H1 (cell line): ENCODE data around the gene UBASH3A. TPM values are rescaled to one million over a fixed set of nuclear protein-coding genes. Genes with fewer than 3 reads are reported as not detected.

ENCODE experiments used
- CTCF ChIA-PET: fragments of 300-600 bp; sonication (Branson Sonifier 250); formaldehyde crosslinking; loops from one replicate; lab custom pipeline; 2021; ENCODE audit not compliant: partially characterized antibody; lab: Charles Lee
- POLR2A ChIA-PET: fragments of 300-600 bp; sonication (Branson Sonifier 250); formaldehyde crosslinking; loops from one replicate; lab custom pipeline; 2021; ENCODE audit warnings: inconsistent platforms; ENCODE audit not compliant: partially characterized antibody; lab: Charles Lee
- DNase-seq, 2 experiments: peaks; one replicate each; pipeline versions ENCODE4 v3.0.0 to v3.0.0-alpha.2; 2010 to 2022; ENCODE audit warnings: low spot score in 2 of 2, low read depth in 1 of 2, mixed read lengths in 1 of 2
- FAIRE-seq: peaks from 2 replicates; lab custom pipeline; 2011; peaks lifted over from hg19 to GRCh38; lab: Jason Lieb, UNC
- H2AFZ ChIP-seq: 2 replicates; pipeline ENCODE4 v1.8.1; 2012; ENCODE audit warnings: low read length, inconsistent platforms
- H2AK5ac ChIP-seq: 2 replicates; pipeline ENCODE4 v1.6.1; 2013; ENCODE audit warnings: low read depth, low read length
- H2BK120ac ChIP-seq: replicated peaks from 2 replicates; pipeline ENCODE3; 2013; ENCODE audit warnings: low read depth, low read length, inconsistent platforms
- H2BK12ac ChIP-seq: 2 replicates; pipeline ENCODE4 v1.6.1; 2013; ENCODE audit warnings: low read depth, low read length
- H2BK15ac ChIP-seq: 2 replicates; pipeline ENCODE4 v1.6.1; 2013; ENCODE audit warnings: low read length
- H2BK20ac ChIP-seq: 2 replicates; pipeline ENCODE4 v1.6.1; 2013; ENCODE audit warnings: low read length
- H2BK5ac ChIP-seq: 2 replicates; pipeline ENCODE4 v1.6.1; 2013; ENCODE audit warnings: low read depth, low read length
- H3K14ac ChIP-seq: 2 replicates; pipeline ENCODE4 v1.6.1; 2013; ENCODE audit warnings: inconsistent platforms; ENCODE audit not compliant: insufficient read length
- H3K18ac ChIP-seq: 2 replicates; pipeline ENCODE4 v1.6.1; 2013; ENCODE audit warnings: low read length; ENCODE audit errors: extremely low read depth
- H3K23ac ChIP-seq: 2 replicates; pipeline ENCODE4 v1.6.1; 2013; ENCODE audit warnings: inconsistent platforms; ENCODE audit not compliant: insufficient read length
- H3K23me2 ChIP-seq: 2 replicates; pipeline ENCODE4 v1.6.1; 2013; ENCODE audit warnings: low read depth, low read length
- H3K27ac ChIP-seq: 2 replicates; pipeline ENCODE4 v1.6.1; 2011; ENCODE audit warnings: low read depth, low read length, inconsistent platforms
- H3K27me3 ChIP-seq, 4 experiments: replicated peaks in 1 of 4; 1 replicate in 1 of 4; 2 replicates in 3 of 4; pipeline versions ENCODE4 v1.6.1 to v1.8.1; 2011 to 2013; ENCODE audit warnings: low read length in 3 of 4, mild to moderate bottlenecking in 3 of 4, inconsistent platforms in 2 of 4, mixed read lengths in 2 of 4, moderate library complexity in 1 of 4; ENCODE audit not compliant: control insufficient read depth in 3 of 4, insufficient read depth in 3 of 4; ENCODE audit errors: extremely low read depth in 1 of 4
- H3K36me3 ChIP-seq, 4 experiments: 2 replicates each; pipeline versions ENCODE4 v1.6.1 to v1.8.1; 2011 to 2013; ENCODE audit warnings: mild to moderate bottlenecking in 4 of 4, low read length in 3 of 4, moderate library complexity in 2 of 4, control low read depth in 1 of 4, inconsistent platforms in 1 of 4; ENCODE audit not compliant: insufficient read depth in 4 of 4, control insufficient read depth in 2 of 4
- H3K4ac ChIP-seq: replicated peaks from 2 replicates; pipeline ENCODE3; 2013; ENCODE audit warnings: low read length, low read depth, mixed read lengths, inconsistent platforms; ENCODE audit not compliant: insufficient read length
- H3K4me1 ChIP-seq, 4 experiments: replicated peaks in 1 of 4; 1 replicate in 1 of 4; 2 replicates in 3 of 4; pipeline versions ENCODE4 v1.6.1 to v1.8.1; 2011 to 2013; ENCODE audit warnings: low read length in 3 of 4, inconsistent platforms in 2 of 4, mixed read lengths in 1 of 4; ENCODE audit not compliant: insufficient read depth in 4 of 4, control insufficient read depth in 3 of 4
- H3K4me2 ChIP-seq, 2 experiments: 2 replicates each; pipeline versions ENCODE4 v1.6.1 to v1.8.1; 2011 to 2013; ENCODE audit warnings: low read depth in 2 of 2, low read length in 2 of 2, control low read depth in 1 of 2, inconsistent platforms in 1 of 2, mild to moderate bottlenecking in 1 of 2; ENCODE audit not compliant: insufficient read depth in 1 of 2
- H3K4me3 ChIP-seq, 4 experiments: fragments of 200-600, 300-600 bp in 1 of 4; sonication (generic), shearing (Covaris generic), sonication (Bioruptor Twin) in 1 of 4; 2 replicates each; pipeline versions ENCODE4 v1.5.1 to v1.8.1; 2011 to 2016; ENCODE audit warnings: low read length in 4 of 4, low read depth in 3 of 4, control low read depth in 2 of 4, inconsistent platforms in 2 of 4, mild to moderate bottlenecking in 2 of 4, mixed read lengths in 1 of 4, moderate library complexity in 1 of 4; ENCODE audit not compliant: insufficient read depth in 2 of 4; ENCODE audit errors: extremely low read depth in 1 of 4
- H3K56ac ChIP-seq: replicated peaks from 2 replicates; pipeline ENCODE3; 2013; ENCODE audit warnings: low read depth, mild to moderate bottlenecking, mixed read lengths, low read length, inconsistent platforms; ENCODE audit not compliant: insufficient read length
- H3K79me1 ChIP-seq: 2 replicates; pipeline ENCODE4 v1.6.1; 2013; ENCODE audit warnings: low read depth, low read length, control low read depth
- H3K79me2 ChIP-seq, 2 experiments: 2 replicates each; pipeline versions ENCODE4 v1.6.1 to v1.8.1; 2012 to 2013; ENCODE audit warnings: low read length in 2 of 2, mild to moderate bottlenecking in 2 of 2, inconsistent platforms in 1 of 2; ENCODE audit not compliant: insufficient read depth in 2 of 2, control insufficient read depth in 1 of 2
- H3K9ac ChIP-seq, 4 experiments: replicated peaks in 1 of 4; 1 replicate in 1 of 4; 2 replicates in 3 of 4; pipeline versions ENCODE4 v1.6.1 to v1.8.1; 2011 to 2013; ENCODE audit warnings: low read depth in 3 of 4, low read length in 3 of 4, control low read depth in 2 of 4, mild to moderate bottlenecking in 2 of 4, moderate library complexity in 2 of 4, inconsistent platforms in 1 of 4; ENCODE audit errors: extremely low read depth in 1 of 4
- H3K9me3 ChIP-seq, 2 experiments: 2 replicates each; pipeline versions ENCODE4 v1.6.1 to v1.8.1; 2012 to 2013; ENCODE audit warnings: mild to moderate bottlenecking in 2 of 2, moderate library complexity in 2 of 2, control low read depth in 1 of 2, inconsistent platforms in 1 of 2, low read depth in 1 of 2, low read length in 1 of 2, mixed read lengths in 1 of 2; ENCODE audit not compliant: insufficient read depth in 2 of 2
- H4K20me1 ChIP-seq, 2 experiments: replicated peaks in 1 of 2; 2 replicates each; pipeline versions ENCODE3 to v1.8.1; 2011 to 2013; ENCODE audit warnings: inconsistent platforms in 2 of 2, low read length in 2 of 2, mild to moderate bottlenecking in 1 of 2; ENCODE audit not compliant: insufficient read depth in 2 of 2, control insufficient read depth in 1 of 2
- H4K5ac ChIP-seq: 2 replicates; pipeline ENCODE4 v1.6.1; 2013; ENCODE audit warnings: low read length, low read depth, mixed read lengths, inconsistent platforms; ENCODE audit not compliant: insufficient read length
- H4K8ac ChIP-seq: 2 replicates; pipeline ENCODE4 v1.8.0; 2013; ENCODE audit warnings: mild to moderate bottlenecking, moderate library complexity, low read length, inconsistent platforms; ENCODE audit not compliant: insufficient read depth; ENCODE audit errors: extremely low read depth
- H4K91ac ChIP-seq: replicated peaks from 2 replicates; pipeline ENCODE3; 2013; ENCODE audit warnings: low read length, mixed read lengths, inconsistent platforms; ENCODE audit not compliant: insufficient read length
- BACH1 ChIP-seq: IDR thresholded peaks from 2 replicates; pipeline ENCODE4 v1.6.1; 2012; ENCODE audit warnings: low read length, improper control_type of control experiment
- CTBP2 ChIP-seq: IDR thresholded peaks from 2 replicates; pipeline ENCODE4 v1.7.0; 2011; ENCODE audit warnings: borderline replicate concordance, mild to moderate bottlenecking, moderate library complexity, mixed read lengths, low read length; ENCODE audit not compliant: insufficient read depth, insufficient read length
- NRF1 ChIP-seq: IDR thresholded peaks from 2 replicates; pipeline ENCODE4 v1.6.1; 2011; ENCODE audit warnings: mild to moderate bottlenecking, low read depth, low read length, improper control_type of control experiment
- PHF8 ChIP-seq: fragments of 200-600 bp; sonication (generic); conservative IDR thresholded peaks from 2 replicates; pipeline ENCODE4 v1.7.1; 2012; ENCODE audit warnings: low read depth, mild to moderate bottlenecking, inconsistent platforms, low read length, moderate library complexity
- POLR2A ChIP-seq, 2 experiments: IDR thresholded peaks; 1 replicate in 1 of 2; 2 replicates in 1 of 2; pipeline ENCODE4 v1.6.1; 2011; ENCODE audit warnings: low read depth in 2 of 2, low read length in 2 of 2, mild to moderate bottlenecking in 2 of 2; ENCODE audit errors: control extremely low read depth in 1 of 2
- SP1 ChIP-seq: IDR thresholded peaks from 2 replicates; pipeline ENCODE4 v1.6.1; 2011; ENCODE audit warnings: low read depth, low read length
- TCF12 ChIP-seq: IDR thresholded peaks from 2 replicates; pipeline ENCODE4 v1.6.1; 2011; ENCODE audit warnings: low read depth, mild to moderate bottlenecking, low read length
- WGBS, 2 experiments: shearing (Covaris generic) in 1 of 2; methylation state at CpG; one replicate each; pipeline versions ENCODE4 v1.1.6 to v1.1.7; 2013 to 2015; ENCODE audit warnings: low lambda C conversion rate in 2 of 2, mixed read lengths in 2 of 2, inconsistent platforms in 1 of 2, low coverage in 1 of 2, missing lambda C conversion rate in 1 of 2; ENCODE audit not compliant: insufficient replicate concordance in 2 of 2, insufficient coverage in 1 of 2, insufficient read length in 1 of 2; ENCODE audit errors: extremely low coverage in 1 of 2, missing lambda C conversion rate in 1 of 2; 5-methylcytosine and 5-hydroxymethylcytosine counted together
- polyA plus RNA-seq, 7 experiments: library from polyadenylated mRNA; depleted of rRNA in 3 of 7; stranded (reverse) in 5 of 7; unstranded in 2 of 7; fragments of >200 nt in 5 of 7; fragments of 200-250 nt in 2 of 7; gene quantifications; 1 replicate in 5 of 7; 2 replicates in 1 of 7; 4 replicates in 1 of 7; pipeline versions ENCODE4 v1.2.1 to v1.2.3, GENCODE V29; 2011 to 2013; ENCODE audit warnings: missing spikeins in 2 of 7, mixed read lengths in 2 of 7
- total RNA-seq: library from RNA; stranded (reverse); fragmentation: NEBNext Ultra II Directional; extraction: Animal tissue kit (Norgen Biotek cat#: 25700); gene quantifications from 2 replicates; pipeline ENCODE4 v1.2.1, GENCODE V29; 2021

The UBASH3A gene
- total and polyA plus RNA-seq, 2 of the 8 experiments (the other 6 are each of a cell fraction or from before 2014, with no cell fraction given): not detected

GRCh38 chr21:42396799-42397745 is 6.6 kb upstream of the UBASH3A start:
- Histone ChIP-seq H3K4me1 (peaks cover 0 to 4% (median 0%) of the 10 kb centered on the region in 4 experiments; a peak in 1 of 7 replicates), H3K4me3 (no peak overlapping the region), H3K79me1 (no peaks in the 10 kb centered on the region), H4K20me1 (no peaks in the 10 kb centered on the region), H2BK5ac (no peak overlapping the region), H3K27ac (no peak overlapping the region), H4K8ac (no peak overlapping the region), H3K56ac (no peak overlapping the region), H2BK120ac (no peak overlapping the region), H4K91ac (no peak overlapping the region), H3K79me2 (no peaks in the 10 kb centered on the region), H3K9me3 (peaks cover under 1 to 7% of the 10 kb centered on the region in 2 experiments; a peak in 2 of 4 replicates), H3K27me3 (no peaks in the 10 kb centered on the region), H3K36me3 (no peaks in the 10 kb centered on the region), H3K4me2 (no peak overlapping the region), H2BK12ac (no peak overlapping the region), H3K14ac (no peak overlapping the region), H2BK20ac (no peak overlapping the region), H2AK5ac (no peak overlapping the region), H3K23me2 (no peaks in the 10 kb centered on the region), H2BK15ac (no peak overlapping the region), H3K18ac (no peak overlapping the region), H3K23ac (no peak overlapping the region), H2AFZ (no peak overlapping the region), H3K4ac (no peak overlapping the region), H4K5ac (no peak overlapping the region), H3K9ac (no peak overlapping the region)
- ChIA-PET CTCF (interaction anchor here (0.7 to 2.1 kb wide), 5 partner anchors 15 to 272 kb away, joined by 3 to 5 read pairs (median 4); no protein-coding TSS in a partner anchor), POLR2A (no interaction called here)
- no peak for TF ChIP-seq CTBP2
- TF ChIP-seq NRF1: no peak
- TF ChIP-seq TCF12: no peak
- no peak for TF ChIP-seq BACH1
- TF ChIP-seq PHF8: no peak
- no peak for TF ChIP-seq POLR2A (IDR thresholded peaks at IDR 0.05; ENCODE audit: control extremely low read depth in 1 of 2, low read depth in 2 of 2, low read length in 2 of 2)
- TF ChIP-seq SP1: no peak
- FAIRE-seq (no peak), DNase-seq (no peak)
- 92% methylated on average over 19 of the region's 19 CpGs; no CpG with 5 or more reads in 1 of the 2 experiments for WGBS, 2 experiments
